Loucy (cell line): ENCODE results near the gene PARD3B.

Experiments used
- H2AFZ ChIP-seq: fragments of 200-600 bp; sonication (generic); 2 replicates; pipeline ENCODE4 v1.6.0; 2016; ENCODE audit warnings: antibody characterized with exemption, mild to moderate bottlenecking, low read length, moderate library complexity
- H3F3A ChIP-seq: fragments of 200-600 bp; 2 replicates; pipeline ENCODE4 v1.6.0; 2016; ENCODE audit warnings: antibody characterized with exemption, low read depth, mild to moderate bottlenecking
- H3K27me3 ChIP-seq: fragments of 200-600 bp; sonication (generic); 2 replicates; pipeline ENCODE4 v1.6.1; 2014; ENCODE audit warnings: low read length, mild to moderate bottlenecking; ENCODE audit not compliant: insufficient read depth, poor library complexity, severe bottlenecking
- H3K36me3 ChIP-seq: fragments of 200-600 bp; sonication (generic); 2 replicates; pipeline ENCODE4 v1.6.1; 2016; ENCODE audit warnings: low read length; ENCODE audit not compliant: insufficient read depth
- H3K4me1 ChIP-seq: fragments of 200-600 bp; sonication (generic); 2 replicates; pipeline ENCODE4 v1.5.1; 2014; ENCODE audit warnings: low read length, mild to moderate bottlenecking; ENCODE audit not compliant: insufficient read depth, poor library complexity, severe bottlenecking
- H3K4me2 ChIP-seq: fragments of 200-600 bp; sonication (generic); 2 replicates; pipeline ENCODE4 v1.6.0; 2014; ENCODE audit warnings: antibody characterized with exemption, low read length, low read depth, mild to moderate bottlenecking; ENCODE audit not compliant: poor library complexity, severe bottlenecking
- H3K4me3 ChIP-seq: fragments of 200-600 bp; sonication (generic); 2 replicates; pipeline ENCODE4 v1.5.1; 2014; ENCODE audit warnings: low read length, mild to moderate bottlenecking, mixed read lengths; ENCODE audit not compliant: poor library complexity, severe bottlenecking
- H3K79me2 ChIP-seq: fragments of 200-600 bp; sonication (generic); 2 replicates; pipeline ENCODE4 v1.6.1; 2014; ENCODE audit warnings: low read length; ENCODE audit not compliant: insufficient read depth
- H3K9ac ChIP-seq: fragments of 200-600 bp; sonication (generic); 2 replicates; pipeline ENCODE4 v1.6.0; 2014; ENCODE audit warnings: mild to moderate bottlenecking, low read depth, low read length, moderate library complexity; ENCODE audit not compliant: poor library complexity, severe bottlenecking
- H3K9me2 ChIP-seq: fragments of 200-600 bp; sonication (generic); replicated peaks from 2 replicates; pipeline ENCODE4 v1.6.1; 2016; ENCODE audit warnings: low read depth, low read length, mixed read lengths
- H3K9me3 ChIP-seq: fragments of 200-600 bp; sonication (generic); 2 replicates; pipeline ENCODE4 v1.6.1; 2014; ENCODE audit warnings: mild to moderate bottlenecking, antibody characterized with exemption, low read length, low read depth; ENCODE audit not compliant: insufficient read depth
- H4K20me1 ChIP-seq: fragments of 200-600 bp; sonication (generic); 2 replicates; pipeline ENCODE4 v1.6.0; 2014; ENCODE audit warnings: antibody characterized with exemption, low read length, mild to moderate bottlenecking; ENCODE audit not compliant: insufficient read depth, poor library complexity, severe bottlenecking
- EZH2phosphoT487 ChIP-seq: fragments of 200-600 bp; IDR thresholded peaks from 2 replicates; pipeline ENCODE4 v1.6.1; 2018; ENCODE audit warnings: antibody characterized with exemption, mild to moderate bottlenecking, moderate library complexity, borderline replicate concordance
- TF ChIP-seq, protein P1 (sequence below): fragments of 200-600 bp; sonication (generic); conservative IDR thresholded peaks from 2 replicates; pipeline ENCODE4 v1.5.1; 2014; ENCODE audit warnings: mild to moderate bottlenecking, antibody characterized with exemption, low read length

The PARD3B gene

DNA sequence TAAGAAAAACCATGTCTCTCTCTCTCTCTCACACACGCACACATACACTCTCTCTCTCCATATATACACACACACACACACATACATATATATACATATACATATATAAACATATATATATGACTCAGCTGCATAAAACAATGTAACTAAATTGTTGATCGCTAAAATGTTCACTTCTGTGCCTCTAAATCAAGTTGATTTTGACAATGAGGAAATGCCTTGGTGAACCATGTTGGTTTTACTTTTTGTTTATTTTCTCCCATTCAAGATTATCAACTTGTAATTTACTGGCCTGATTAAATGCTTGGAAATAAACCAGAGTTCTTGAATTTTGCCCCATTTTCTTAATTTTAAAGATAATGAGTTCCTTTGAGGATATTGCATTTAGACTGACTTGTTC lies 500.4 kb downstream of the PARD3B start:
- no peak overlapping the region for H3K9ac ChIP-seq
- H3K36me3 ChIP-seq, result no peaks in the 10 kb centered on the region
- H3F3A ChIP-seq, result no peaks in the 10 kb centered on the region
- H4K20me1 ChIP-seq, result no peaks in the 10 kb centered on the region
- H3K9me2 ChIP-seq, result no peaks in the 10 kb centered on the region
- no peak overlapping the region for H2AFZ ChIP-seq
- no peaks in the 10 kb centered on the region for H3K27me3 ChIP-seq
- no peaks in the 10 kb centered on the region; the same call in 1 of the 2 replicates for H3K9me3 ChIP-seq
- no peak overlapping the region for H3K4me2 ChIP-seq
- H3K4me1 ChIP-seq, result no peaks in the 10 kb centered on the region
- no peaks in the 10 kb centered on the region for H3K79me2 ChIP-seq
- H3K4me3 ChIP-seq, result no peak overlapping the region
- no peak for TF ChIP-seq EZH2phosphoT487
- TF ChIP-seq, protein P1, sequence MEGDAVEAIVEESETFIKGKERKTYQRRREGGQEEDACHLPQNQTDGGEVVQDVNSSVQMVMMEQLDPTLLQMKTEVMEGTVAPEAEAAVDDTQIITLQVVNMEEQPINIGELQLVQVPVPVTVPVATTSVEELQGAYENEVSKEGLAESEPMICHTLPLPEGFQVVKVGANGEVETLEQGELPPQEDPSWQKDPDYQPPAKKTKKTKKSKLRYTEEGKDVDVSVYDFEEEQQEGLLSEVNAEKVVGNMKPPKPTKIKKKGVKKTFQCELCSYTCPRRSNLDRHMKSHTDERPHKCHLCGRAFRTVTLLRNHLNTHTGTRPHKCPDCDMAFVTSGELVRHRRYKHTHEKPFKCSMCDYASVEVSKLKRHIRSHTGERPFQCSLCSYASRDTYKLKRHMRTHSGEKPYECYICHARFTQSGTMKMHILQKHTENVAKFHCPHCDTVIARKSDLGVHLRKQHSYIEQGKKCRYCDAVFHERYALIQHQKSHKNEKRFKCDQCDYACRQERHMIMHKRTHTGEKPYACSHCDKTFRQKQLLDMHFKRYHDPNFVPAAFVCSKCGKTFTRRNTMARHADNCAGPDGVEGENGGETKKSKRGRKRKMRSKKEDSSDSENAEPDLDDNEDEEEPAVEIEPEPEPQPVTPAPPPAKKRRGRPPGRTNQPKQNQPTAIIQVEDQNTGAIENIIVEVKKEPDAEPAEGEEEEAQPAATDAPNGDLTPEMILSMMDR, result no peak

DNA sequence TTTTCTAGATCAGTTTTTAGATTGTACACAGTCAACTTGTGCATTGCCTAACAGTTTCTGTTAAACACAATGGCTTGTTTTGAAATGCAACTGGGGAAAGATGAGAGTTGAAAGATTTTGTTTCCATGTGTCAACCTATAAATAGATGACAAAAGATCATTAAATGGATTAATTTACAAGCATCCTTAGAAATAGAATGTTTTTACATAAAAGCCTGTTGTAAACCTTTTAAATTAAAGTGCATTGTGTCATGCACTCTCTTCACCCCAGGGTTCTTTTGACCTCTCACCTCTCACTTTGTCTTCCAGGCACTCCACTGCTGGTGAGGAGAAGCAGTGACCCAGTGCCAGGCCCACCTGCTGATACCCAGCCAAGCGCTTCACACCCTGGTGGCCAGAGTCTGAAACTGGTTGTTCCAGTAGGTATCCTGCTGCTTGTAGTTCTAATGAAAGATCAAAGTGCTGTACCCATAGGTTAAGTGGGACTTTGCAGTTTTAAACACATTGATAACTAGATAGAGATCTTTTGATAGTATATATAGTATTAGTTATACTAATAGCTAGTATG lies 502.1 kb downstream of the PARD3B start:
- no peak overlapping the region for H2AFZ ChIP-seq
- H3K4me3 ChIP-seq, result no peak overlapping the region
- H3F3A ChIP-seq, result no peaks in the 10 kb centered on the region
- H3K79me2 ChIP-seq, result no peaks in the 10 kb centered on the region
- H3K9me2 ChIP-seq, result no peaks in the 10 kb centered on the region
- H3K9me3 ChIP-seq, result no peaks in the 10 kb centered on the region; the same call in 1 of the 2 replicates
- H3K36me3 ChIP-seq, result no peaks in the 10 kb centered on the region
- no peak for TF ChIP-seq EZH2phosphoT487
- TF ChIP-seq, protein P1, result no peak; the same call in 1 of the 2 replicates
- H3K9ac ChIP-seq, result no peak overlapping the region
- H3K4me2 ChIP-seq, result no peak overlapping the region
- H3K4me1 ChIP-seq, result no peaks in the 10 kb centered on the region
- H4K20me1 ChIP-seq, result no peaks in the 10 kb centered on the region
- H3K27me3 ChIP-seq, result no peaks in the 10 kb centered on the region

DNA sequence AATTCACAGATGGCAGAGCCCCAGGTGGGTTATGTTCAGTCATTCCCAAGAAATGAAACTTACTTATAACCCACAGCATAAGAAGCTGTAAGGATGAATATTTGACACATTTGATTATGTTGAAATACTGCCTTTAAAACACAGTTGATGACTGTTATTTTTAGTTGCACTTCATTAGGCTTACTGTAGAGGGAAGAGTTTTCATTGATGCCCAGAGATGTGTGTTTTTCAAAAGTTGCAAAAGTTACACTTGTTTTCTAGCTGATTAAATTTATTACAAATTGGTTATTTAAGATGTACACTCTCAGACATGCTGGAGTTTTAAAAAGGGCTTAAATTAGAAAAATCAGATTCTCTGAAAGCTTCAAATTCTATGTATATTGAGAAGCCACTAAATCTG lies 506.1 kb downstream of the PARD3B start:
- TF ChIP-seq EZH2phosphoT487, result no peak
- TF ChIP-seq, protein P1, result peak; percentile 50
- no peak overlapping the region for H3K4me2 ChIP-seq
- no peaks in the 10 kb centered on the region for H3K36me3 ChIP-seq
- no peak overlapping the region for H3K4me3 ChIP-seq
- H4K20me1 ChIP-seq, result no peaks in the 10 kb centered on the region
- H3K4me1 ChIP-seq, result peaks cover 4% of the 10 kb centered on the region
- H3K9me3 ChIP-seq, result no peaks in the 10 kb centered on the region; the same call in 1 of the 2 replicates
- H2AFZ ChIP-seq, result peak overlapping the region; percentile 30; the same call in 1 of the 2 replicates
- H3F3A ChIP-seq, result no peaks in the 10 kb centered on the region
- H3K79me2 ChIP-seq, result no peaks in the 10 kb centered on the region
- no peaks in the 10 kb centered on the region for H3K27me3 ChIP-seq
- H3K9me2 ChIP-seq, result no peaks in the 10 kb centered on the region
- H3K9ac ChIP-seq, result no peak overlapping the region
